Liver (tissue), 9 donors: ENCODE measurements around the gene PMM1. TPM values are rescaled to one million over a fixed set of nuclear protein-coding genes. Genes with fewer than 3 reads are reported as not detected.

Experiments
- DNase-seq: peaks from one replicate; pipeline ENCODE4 v3.0.0-alpha.2; 2017; ENCODE audit warnings: low spot score
- H3K27ac ChIP-seq, 2 donors: one replicate each; pipeline ENCODE4 v1.7.0; 2013; ENCODE audit warnings: inconsistent platforms in 2 of 2, low read length in 2 of 2, control low read depth in 1 of 2, low read depth in 1 of 2, mild to moderate bottlenecking in 1 of 2
- H3K27me3 ChIP-seq, 4 donors: one replicate each; pipeline versions ENCODE4 v1.6.1 to v1.7.0; 2013; ENCODE audit warnings: low read length in 3 of 4, inconsistent platforms in 1 of 4, mild to moderate bottlenecking in 1 of 4, moderate library complexity in 1 of 4; ENCODE audit not compliant: control insufficient read depth in 4 of 4, insufficient read depth in 4 of 4
- H3K36me3 ChIP-seq, 4 donors: one replicate each; pipeline versions ENCODE4 v1.6.1 to v1.7.0; 2013; ENCODE audit warnings: low read length in 3 of 4, mild to moderate bottlenecking in 3 of 4, low read depth in 1 of 4, moderate library complexity in 1 of 4; ENCODE audit not compliant: control insufficient read depth in 4 of 4, insufficient read depth in 3 of 4
- H3K4me1 ChIP-seq, 4 donors: one replicate each; pipeline versions ENCODE4 v1.6.1 to v1.7.0; 2013; ENCODE audit warnings: low read length in 3 of 4, mild to moderate bottlenecking in 3 of 4, moderate library complexity in 1 of 4; ENCODE audit not compliant: control insufficient read depth in 4 of 4, insufficient read depth in 4 of 4
- H3K4me3 ChIP-seq, 3 donors: one replicate each; pipeline versions ENCODE4 v1.6.1 to v1.7.0; 2013; ENCODE audit warnings: low read length in 3 of 3, control low read depth in 1 of 3, low read depth in 1 of 3, mild to moderate bottlenecking in 1 of 3
- H3K9ac ChIP-seq, 2 donors: one replicate each; pipeline ENCODE4 v1.7.0; 2013; ENCODE audit warnings: low read length in 2 of 2, mild to moderate bottlenecking in 2 of 2, moderate library complexity in 2 of 2, control low read depth in 1 of 2, low read depth in 1 of 2
- H3K9me3 ChIP-seq, 4 donors: one replicate each; pipeline versions ENCODE4 v1.6.1 to v1.7.0; 2013; ENCODE audit warnings: low read length in 3 of 4; ENCODE audit not compliant: control insufficient read depth in 4 of 4
- ATF3 ChIP-seq: IDR thresholded peaks from 2 replicates; pipeline ENCODE4 v1.6.1; 2016; ENCODE audit warnings: antibody characterized with exemption
- CTCF ChIP-seq: fragments of 150-350 bp; IDR thresholded peaks from 2 replicates; pipeline ENCODE4 v1.5.1; 2017; ENCODE audit warnings: improper control_type of control experiment, low read depth, low read length; ENCODE audit not compliant: missing input control
- EGR1 ChIP-seq, 2 donors: IDR thresholded peaks; 2 replicates each; pipeline ENCODE4 v1.6.1; 2016 to 2018; ENCODE audit warnings: antibody characterized with exemption in 2 of 2, low read depth in 2 of 2
- FOXA1 ChIP-seq: IDR thresholded peaks from 2 replicates; pipeline ENCODE4 v1.6.1; 2016; ENCODE audit warnings: antibody characterized with exemption
- GABPA ChIP-seq, 2 donors: IDR thresholded peaks in 1 of 2; conservative IDR thresholded peaks in 1 of 2; 2 replicates each; pipeline ENCODE4 v1.6.1; 2016; ENCODE audit warnings: antibody characterized with exemption in 2 of 2, mild to moderate bottlenecking in 1 of 2, moderate library complexity in 1 of 2
- JUND ChIP-seq, 2 donors: IDR thresholded peaks; 2 replicates each; pipeline ENCODE4 v1.6.1; 2016; ENCODE audit warnings: antibody characterized with exemption in 2 of 2
- NR2F2 ChIP-seq: IDR thresholded peaks from 2 replicates; pipeline ENCODE4 v1.6.1; 2016; ENCODE audit warnings: antibody characterized with exemption
- RAD21 ChIP-seq, 2 donors: IDR thresholded peaks; 2 replicates each; pipeline ENCODE4 v1.6.1; 2016; ENCODE audit warnings: antibody characterized with exemption in 2 of 2, mild to moderate bottlenecking in 2 of 2
- RXRA ChIP-seq, 2 donors: IDR thresholded peaks; 2 replicates each; pipeline ENCODE4 v1.6.1; 2017 to 2018; ENCODE audit warnings: antibody characterized with exemption in 2 of 2, mild to moderate bottlenecking in 1 of 2
- SP1 ChIP-seq: IDR thresholded peaks from 2 replicates; pipeline ENCODE4 v1.6.1; 2018; ENCODE audit warnings: antibody characterized with exemption, mild to moderate bottlenecking
- TAF1 ChIP-seq: conservative IDR thresholded peaks from 2 replicates; pipeline ENCODE4 v1.6.1; 2016; ENCODE audit warnings: antibody characterized with exemption, mild to moderate bottlenecking
- YY1 ChIP-seq: IDR thresholded peaks from 2 replicates; pipeline ENCODE4 v1.6.1; 2016; ENCODE audit warnings: antibody characterized with exemption, mild to moderate bottlenecking
- WGBS: extraction: QIAGEN DNeasy Blood & Tissue Kit; methylation state at CpG from one replicate; pipeline ENCODE4 v1.1.7; 2013; 5-methylcytosine and 5-hydroxymethylcytosine counted together
- polyA plus RNA-seq, 2 donors: library from polyadenylated mRNA; stranded (reverse) in 1 of 2; unstranded in 1 of 2; fragments of 200-250 nt in 1 of 2; fragments of >200 nt in 1 of 2; fragmentation: Nextera tagmentation in 1 of 2; extraction: Ambion mirVana in 1 of 2; gene quantifications; one replicate each; pipeline versions ENCODE4 v1.2.1 to v1.2.3, GENCODE V29; 2013 to 2015
- total RNA-seq, 2 donors: library from RNA; depleted of rRNA; stranded (reverse); fragments of >200 nt; gene quantifications; one replicate each; pipeline ENCODE4 v1.2.3, GENCODE V29; 2014
- donor health status: healthy.
- donor health status: healthy.
- donor health status: healthy.
- donor health status: healthy.
- donor health status: healthy.

Gene PMM1
- total and polyA plus RNA-seq, 4 donors = 24.9 to 50.2 (median 32.6) TPM

GRCh38 chr22:41535244-41535643 is 54.4 kb downstream of the PMM1 start:
- no peaks in the 10 kb centered on the region for H3K27me3 ChIP-seq
- DNase-seq = no peak
- peak in 1 of 2 donors; percentile 43 for TF ChIP-seq RAD21 (IDR thresholded peaks at IDR 0.05)
- TF ChIP-seq RXRA (IDR thresholded peaks at IDR 0.05) = no peak
- peaks cover 4 to 35% (median 10%) of the 10 kb centered on the region in 4 donors for H3K36me3 ChIP-seq
- peaks cover 0 to 14% (median 8%) of the 10 kb centered on the region in 4 donors for H3K4me1 ChIP-seq
- no peaks in the 10 kb centered on the region for H3K9me3 ChIP-seq
- WGBS = 90% methylated on average over 5 of the region's 5 CpGs
- no peak overlapping the region for H3K9ac ChIP-seq
- H3K4me3 ChIP-seq = no peak overlapping the region
- H3K27ac ChIP-seq = no peak overlapping the region

GRCh38 chr22:41534219-41534618 is 55.4 kb downstream of the PMM1 start:
- no peaks in the 10 kb centered on the region for H3K27me3 ChIP-seq
- H3K36me3 ChIP-seq = peaks cover 3 to 37% (median 9%) of the 10 kb centered on the region in 4 donors
- H3K4me3 ChIP-seq = no peak overlapping the region
- 95% methylated on average over 8 of the region's 8 CpGs for WGBS
- no peaks in the 10 kb centered on the region for H3K9me3 ChIP-seq
- no peak overlapping the region for H3K9ac ChIP-seq
- H3K4me1 ChIP-seq = peaks cover 0 to 7% (median 5%) of the 10 kb centered on the region in 4 donors
- no peak for TF ChIP-seq ATF3
- no peak for TF ChIP-seq RXRA (IDR thresholded peaks at IDR 0.05)
- TF ChIP-seq SP1 = no peak
- TF ChIP-seq GABPA (IDR thresholded peaks at IDR 0.05 in 1 of 2, conservative IDR thresholded peaks at IDR 0.05 in 1 of 2) = no peak
- no peak for TF ChIP-seq EGR1 (IDR thresholded peaks at IDR 0.05; ENCODE audit: low read depth in 2 of 2)
- no peak for TF ChIP-seq JUND (IDR thresholded peaks at IDR 0.05)
- TF ChIP-seq TAF1 = no peak
- TF ChIP-seq FOXA1 = no peak
- no peak for TF ChIP-seq NR2F2
- TF ChIP-seq RAD21 (IDR thresholded peaks at IDR 0.05) = no peak
- no peak for DNase-seq
- no peak overlapping the region for H3K27ac ChIP-seq

GRCh38 chr22:41532908-41533825 is 56.5 kb downstream of the PMM1 start:
- peak; percentile 64 for TF ChIP-seq CTCF
- TF ChIP-seq RAD21 (IDR thresholded peaks at IDR 0.05) = peak; percentile 70 to 81
- no peak for TF ChIP-seq YY1
- Histone ChIP-seq H3K27me3 (no peaks in the 10 kb centered on the region), H3K9ac (no peak overlapping the region), H3K27ac (no peak overlapping the region), H3K36me3 (peaks cover 12 to 42% (median 13%) of the 10 kb centered on the region in 4 donors), H3K9me3 (no peaks in the 10 kb centered on the region), H3K4me1 (peaks cover 0 to 7% (median 5%) of the 10 kb centered on the region in 4 donors), H3K4me3 (no peak overlapping the region)
- peak; percentile 90 for DNase-seq
- WGBS = 58% methylated on average over 19 of the region's 19 CpGs
